Limb (tissue), 2 donors: ENCODE measurements around the gene RBM19.

ENCODE experiments used
- DNase-seq, 2 donors: peaks; one replicate each; pipeline ENCODE4 v3.0.0-alpha.2; 2016; ENCODE audit errors: extremely low spot score in 2 of 2

Gene RBM19

DNA sequence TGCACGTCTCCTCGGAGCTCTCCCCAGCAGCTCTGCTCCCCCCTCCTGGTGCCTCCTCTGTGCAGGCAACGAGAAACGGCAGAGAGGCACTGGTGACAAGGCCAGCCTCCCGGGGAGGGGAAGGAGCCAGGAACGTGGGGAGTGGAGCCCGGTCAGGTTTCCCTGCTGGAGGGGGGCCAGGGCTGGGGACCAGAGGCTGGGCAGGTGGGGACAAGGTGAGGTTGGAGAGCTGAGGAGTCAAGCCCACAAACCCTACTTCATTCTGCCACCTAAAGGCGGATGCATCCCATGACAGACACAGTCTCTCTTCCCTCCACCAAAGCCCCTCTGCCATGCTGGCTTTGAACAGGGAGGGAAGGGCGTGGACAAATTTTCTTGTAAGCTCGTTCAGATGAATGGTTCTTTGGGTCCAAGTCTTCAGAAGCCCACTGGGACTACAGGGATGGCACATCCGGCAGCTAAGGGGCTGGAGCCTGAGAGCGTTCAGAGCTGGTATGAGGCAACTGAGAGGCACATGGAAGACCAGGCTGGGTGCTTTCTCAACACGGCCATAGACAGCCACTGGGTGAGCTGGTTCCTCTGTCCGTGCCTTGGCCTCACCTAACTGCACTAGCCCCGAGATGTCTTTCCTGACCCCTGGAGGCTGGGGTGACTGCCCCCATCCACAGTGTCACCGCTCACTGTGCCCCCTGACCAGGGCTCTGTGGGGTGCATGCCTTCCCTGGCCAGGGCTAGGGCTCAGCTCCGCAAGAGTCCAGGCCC is 105.9 kb downstream of the RBM19 start:
- peak in 1 of 2 donors; percentile 63 for DNase-seq

GRCh38 chr12:113858841-113859386 is 107.2 kb downstream of the RBM19 start:
- DNase-seq, result no peak

DNA sequence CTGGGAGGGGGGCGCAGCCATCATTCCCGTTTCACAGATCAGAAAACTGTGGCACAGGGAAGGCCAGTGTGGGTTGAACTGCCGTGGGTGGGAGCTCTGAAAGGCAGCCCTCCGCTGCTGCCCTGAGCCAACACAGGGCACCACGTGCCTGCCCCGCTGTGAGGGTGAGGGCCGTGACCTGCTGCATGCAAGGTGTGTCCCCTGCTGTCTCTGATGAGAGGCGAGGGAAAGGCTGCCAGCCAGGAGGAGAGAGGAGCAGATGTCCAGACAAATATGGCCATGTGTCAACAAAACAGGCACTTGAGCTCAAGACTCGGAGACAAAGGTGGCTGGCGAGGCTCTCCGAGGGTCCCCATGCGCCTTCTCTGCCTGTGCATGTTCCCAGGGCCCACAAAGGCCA is 108.8 kb downstream of the RBM19 start:
- no peak for DNase-seq

DNA sequence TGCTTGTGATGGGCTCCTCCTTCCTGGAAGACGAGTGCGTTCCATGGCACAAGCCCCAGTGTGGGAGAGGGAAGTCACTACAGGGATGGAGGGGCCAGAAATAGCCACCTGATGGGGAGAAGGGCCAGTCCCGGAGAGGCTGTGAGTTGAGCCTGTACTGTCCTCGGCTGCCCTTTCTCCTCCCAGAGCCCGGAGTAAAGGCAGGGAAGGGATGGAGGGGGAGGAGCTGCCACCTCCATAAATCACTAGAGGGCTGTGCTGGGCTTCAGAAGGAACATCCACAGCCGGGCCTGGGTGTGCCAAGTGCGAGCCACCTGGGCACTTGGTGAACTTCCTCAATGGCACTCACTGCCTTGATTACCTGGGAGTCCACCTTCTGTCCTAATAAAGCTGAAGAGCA is 110.1 kb downstream of the RBM19 start:
- no peak for DNase-seq

DNA sequence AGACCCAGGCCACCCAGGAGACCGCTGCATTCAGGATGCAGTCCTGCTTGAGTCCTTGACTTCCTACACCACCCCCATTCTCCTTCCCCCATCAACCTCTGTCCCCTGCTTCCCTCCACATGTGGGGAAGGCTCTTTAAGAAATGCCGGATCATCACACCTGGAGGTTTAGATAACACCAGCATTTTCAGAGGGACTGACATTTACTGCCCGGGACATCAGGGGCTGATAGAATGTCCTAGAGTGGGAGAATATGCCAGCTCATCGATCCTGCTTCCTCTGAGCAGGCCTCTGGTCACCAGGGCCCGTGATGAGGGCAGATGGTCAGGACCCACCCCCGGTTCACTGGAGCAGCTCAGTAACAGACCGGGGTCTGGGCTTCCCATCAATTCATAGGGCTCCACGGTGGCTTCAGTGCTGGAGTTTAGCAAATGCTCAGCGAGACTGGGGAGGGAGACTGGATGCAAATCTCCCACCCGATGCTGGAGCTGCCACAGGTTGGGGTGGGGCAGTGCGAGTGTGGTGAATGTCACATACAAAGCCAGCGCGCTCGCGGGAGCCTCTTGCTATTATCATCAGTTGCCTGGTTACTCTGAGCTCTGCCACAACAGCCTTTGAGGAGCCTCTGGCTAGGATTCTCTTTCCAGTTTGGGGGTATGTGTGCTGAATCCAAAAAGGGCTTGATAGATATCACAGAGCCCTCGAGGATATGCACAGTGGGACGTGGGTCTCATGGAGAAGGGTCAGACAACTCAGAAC is 111.6 kb downstream of the RBM19 start:
- no peak for DNase-seq

- DNase-seq, result no peak
These were observed 112.6 kb downstream of the RBM19 start for GRCh38 chr12:113853491-113853890.

GRCh38 chr12:113852695-113853490 is 113.2 kb downstream of the RBM19 start:
- DNase-seq, result no peak

DNA sequence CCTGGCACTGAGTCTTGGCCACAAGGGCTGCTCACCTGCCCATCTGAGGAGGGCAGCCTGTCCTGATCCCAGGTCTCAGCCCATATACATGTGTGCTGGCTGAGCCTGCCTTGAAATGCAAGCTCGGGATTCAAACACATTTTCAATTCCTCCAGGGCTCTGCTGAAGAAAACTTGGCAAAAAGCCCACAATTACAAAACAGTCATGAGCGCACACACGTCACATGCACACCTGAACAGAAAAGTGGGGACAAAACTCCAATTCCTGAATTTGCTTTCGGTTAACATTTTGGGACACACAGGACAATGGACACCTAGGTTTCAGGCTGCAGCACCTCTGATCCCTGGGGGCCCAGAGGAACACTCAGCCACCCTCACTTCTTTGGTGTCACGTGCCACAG is 113.9 kb downstream of the RBM19 start:
- DNase-seq, result no peak

GRCh38 chr12:113850309-113851056 is 115.6 kb downstream of the RBM19 start:
- no peak for DNase-seq

DNA sequence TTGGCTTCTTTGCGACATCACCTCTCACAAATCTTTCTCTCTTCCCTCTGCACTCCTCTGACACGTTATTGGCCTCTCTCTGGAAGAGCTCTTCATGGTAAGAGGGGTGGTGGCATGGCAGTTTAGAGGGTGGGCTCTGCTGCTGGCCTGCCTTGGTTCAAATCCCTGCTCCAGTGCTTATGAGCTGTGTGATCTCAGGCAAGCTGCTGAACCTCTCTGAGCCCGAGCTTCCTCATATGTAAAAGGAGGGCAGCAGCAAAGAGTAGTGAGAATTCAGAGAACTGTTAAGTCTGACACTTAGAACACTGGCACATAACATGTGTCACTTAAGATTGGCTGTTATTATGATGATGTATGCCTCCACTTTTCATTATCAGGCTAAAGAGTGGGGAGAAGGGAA is 118.3 kb downstream of the RBM19 start:
- no peak for DNase-seq

GRCh38 chr12:113846883-113847755 is 119.0 kb downstream of the RBM19 start:
- peak in 1 of 2 donors; percentile 42 for DNase-seq

DNA sequence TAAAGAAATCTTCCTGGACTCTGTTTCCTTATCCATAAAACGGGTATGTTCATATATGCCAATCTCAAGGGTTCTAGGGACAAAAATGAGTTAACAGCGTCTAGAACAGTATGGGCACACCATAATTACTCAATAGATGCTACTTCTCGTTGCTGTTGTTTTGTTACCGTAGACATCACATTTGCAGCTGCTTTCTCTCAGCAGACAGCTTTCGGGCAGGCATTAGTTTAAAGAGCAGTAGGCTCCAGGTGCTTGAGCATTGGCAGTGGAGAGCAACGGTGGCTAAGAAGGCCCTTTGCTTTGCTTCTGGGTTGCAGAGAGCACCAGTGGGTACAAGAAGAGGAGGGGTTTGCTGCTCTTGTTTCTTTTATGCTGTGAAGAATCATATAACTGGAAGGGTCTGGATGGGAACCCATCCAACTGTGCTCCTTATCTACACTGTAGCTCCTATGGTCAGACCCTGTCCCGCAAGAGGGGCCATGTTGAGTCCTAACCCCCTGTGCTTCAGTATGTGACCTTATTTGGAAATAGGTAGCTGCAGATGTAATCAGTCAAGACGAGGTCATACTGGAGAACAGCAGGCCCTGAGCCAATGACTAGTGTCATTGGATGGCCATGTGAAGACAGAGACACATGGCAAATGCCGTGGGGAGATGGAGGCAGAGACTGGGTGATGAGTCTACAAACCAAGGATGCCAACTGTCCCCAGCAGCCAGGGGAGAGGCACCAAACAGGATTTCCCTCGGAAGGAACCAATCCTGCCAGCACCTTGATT is 120.0 kb downstream of the RBM19 start:
- DNase-seq, result no peak

DNA sequence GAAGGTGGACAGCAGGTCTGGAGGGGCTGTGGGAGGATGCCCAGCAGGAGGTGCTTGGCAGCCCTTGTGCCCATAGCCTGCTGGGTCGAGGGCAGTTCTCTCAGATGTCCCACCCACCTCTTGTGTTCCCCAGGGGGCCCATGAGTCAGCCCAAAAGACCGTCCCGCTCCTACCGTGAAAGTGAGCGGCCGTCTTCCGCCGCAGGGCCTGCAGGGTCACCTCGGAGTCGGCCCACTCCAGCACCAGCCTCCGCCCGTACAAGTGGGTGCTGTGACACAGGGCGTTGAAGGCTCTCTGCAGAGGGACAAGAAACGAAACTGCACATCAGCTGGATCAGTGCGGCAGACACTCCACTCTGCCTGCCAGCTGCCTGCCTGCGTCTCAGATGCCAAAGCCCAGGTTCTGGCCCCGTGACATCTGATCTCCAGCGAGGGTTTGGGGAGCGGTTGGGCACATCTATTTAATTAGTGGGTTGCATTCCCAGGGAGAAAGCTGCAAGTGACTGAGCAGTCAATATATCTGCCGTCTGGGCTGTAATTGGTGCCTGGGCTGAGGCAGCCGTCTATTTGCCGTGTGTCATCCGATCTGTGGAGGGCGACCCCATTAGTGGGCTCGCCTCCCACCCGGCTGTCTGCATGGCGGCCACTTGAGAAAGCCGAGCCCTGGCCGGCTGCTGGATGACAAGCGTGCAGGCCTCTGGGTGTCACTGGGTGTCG is 121.5 kb downstream of the RBM19 start:
- no peak for DNase-seq

DNA sequence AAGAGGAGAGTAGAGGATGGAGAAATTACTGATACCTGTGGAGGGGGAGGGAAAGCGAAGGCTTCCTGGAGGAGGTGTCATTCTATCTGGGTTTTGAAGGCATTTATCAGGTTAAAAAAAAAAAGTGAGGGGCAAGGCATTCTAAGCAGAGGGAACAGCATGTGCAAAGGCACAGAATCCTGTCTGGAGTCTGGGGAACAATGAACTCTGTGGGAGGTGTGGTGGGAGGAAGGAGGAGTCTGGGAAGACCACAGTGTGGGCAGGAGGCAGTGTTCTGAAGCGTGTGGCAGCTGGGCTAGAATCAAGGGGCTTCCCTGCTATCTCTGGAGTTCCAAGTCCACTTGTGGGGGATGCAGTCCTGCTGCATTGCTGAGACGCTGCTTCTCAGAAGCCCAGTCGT is 123.4 kb downstream of the RBM19 start:
- no peak for DNase-seq

DNA sequence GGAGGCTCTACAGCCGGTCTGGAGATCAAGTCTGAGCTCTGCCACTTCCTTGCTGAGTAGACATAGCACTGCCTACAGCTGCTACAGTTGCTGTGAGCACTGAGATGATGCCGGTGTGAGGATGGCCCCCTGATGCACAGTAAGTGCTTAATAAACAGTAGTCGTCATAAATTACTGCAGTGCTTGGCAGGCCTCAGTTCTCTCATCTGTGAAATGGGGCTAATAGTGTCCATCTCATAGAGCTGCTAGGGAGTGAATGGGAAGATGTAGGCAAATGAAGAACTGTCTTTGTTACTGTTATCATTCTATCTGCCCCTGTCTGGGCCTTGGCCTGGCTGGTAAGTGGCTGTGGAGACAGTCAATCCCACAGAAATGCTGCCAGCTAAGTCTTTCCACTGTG is 124.3 kb downstream of the RBM19 start:
- DNase-seq, result no peak

DNA sequence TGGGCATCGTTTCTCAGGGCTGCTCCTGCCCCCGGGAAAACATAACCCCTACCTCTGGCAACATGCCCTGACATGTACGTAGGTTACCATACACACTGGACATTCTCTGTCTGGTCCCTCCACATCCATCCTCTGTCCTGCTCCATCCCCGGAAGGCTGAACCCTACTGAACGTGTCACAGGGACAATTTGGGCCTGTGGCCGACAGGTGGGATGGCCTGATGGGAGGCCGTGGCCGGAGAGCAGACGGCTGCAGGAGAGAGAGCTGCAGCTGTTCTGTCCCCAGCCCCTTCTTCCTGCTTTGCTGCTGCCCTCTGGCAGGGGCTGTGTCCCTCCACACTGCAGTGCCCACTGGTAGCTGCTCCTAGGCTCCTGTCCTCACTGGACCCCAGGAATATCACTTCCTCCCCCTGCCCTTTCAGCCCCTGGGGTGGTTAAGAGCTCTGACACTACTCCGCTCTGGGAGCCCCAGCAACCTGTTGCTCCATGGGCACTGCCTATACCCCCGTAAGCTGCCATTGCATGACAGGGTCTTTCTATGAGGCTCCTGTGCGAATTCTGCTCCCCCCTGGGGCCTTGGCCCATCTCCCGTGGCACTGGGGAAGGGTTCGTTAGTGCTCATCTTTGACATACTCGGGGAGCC is 125.6 kb downstream of the RBM19 start:
- no peak for DNase-seq

- no peak for DNase-seq
These were observed 127.2 kb downstream of the RBM19 start for GRCh38 chr12:113838896-113839295.
